ENCODE measurements around the gene MFSD2A. TPM values are rescaled to one million over a fixed set of nuclear protein-coding genes. Genes with fewer than 3 reads are reported as not detected.

MFSD2A gene
- total RNA-seq, 1 experiment from 2014 or later: 2.2 TPM

- intact Hi-C loops (cut with micrococcal nuclease; ENCODE audit: unreplicated experiment): no loop called here
- H3K27ac Mint-ChIP-seq (ENCODE audit: unreplicated experiment): no peak overlapping the region
- Histone ChIP-seq H3K4me1 (no peaks in the 10 kb centered on the region), H3K9me3 (no peaks in the 10 kb centered on the region), H3K27me3 (replicated peaks; ENCODE audit: control insufficient read depth, insufficient read depth, low read length) (no peaks in the 10 kb centered on the region), H3K4me3 (ENCODE audit: low read depth, low read length) (no peak overlapping the region), H3K36me3 (ENCODE audit: control insufficient read depth, insufficient read depth, low read length) (no peaks in the 10 kb centered on the region)
- H3K27me3 Mint-ChIP-seq (ENCODE audit: insufficient read depth, unreplicated experiment): no peaks in the 10 kb centered on the region
- DNase-seq: no peak
- H3K4me1 Mint-ChIP-seq (ENCODE audit: low read depth, unreplicated experiment): peaks cover 7% of the 10 kb centered on the region
- no peak for TF ChIP-seq CTCF (IDR thresholded peaks at IDR 0.05; ENCODE audit: insufficient read depth in 1 of 2, low read depth in 1 of 2, low read length in 1 of 2, severe bottlenecking in 1 of 2, unreplicated experiment in 1 of 2)
- CTCF ChIA-PET: no interaction called here
- no peaks in the 10 kb centered on the region for H3K36me3 Mint-ChIP-seq (ENCODE audit: insufficient read depth, unreplicated experiment)
- POLR2A ChIA-PET: no interaction called here
- no peak overlapping the region for H3K4me3 Mint-ChIP-seq (ENCODE audit: unreplicated experiment)
- no TSS peak for BruUV-seq (replicated peaks)
- no peaks in the 10 kb centered on the region for H3K9me3 Mint-ChIP-seq (ENCODE audit: unreplicated experiment)
Observed at GRCh38 chr1:39944410-39945112, 10.4 kb upstream of the MFSD2A start.

GRCh38 chr1:39946216-39946615 is 8.7 kb upstream of the MFSD2A start:
- Mint-ChIP-seq H3K4me3 (ENCODE audit: unreplicated experiment) (no peak overlapping the region), H3K36me3 (ENCODE audit: insufficient read depth, unreplicated experiment) (no peaks in the 10 kb centered on the region), H3K27me3 (ENCODE audit: insufficient read depth, unreplicated experiment) (no peaks in the 10 kb centered on the region), H3K4me1 (ENCODE audit: low read depth, unreplicated experiment) (peaks cover 7% of the 10 kb centered on the region), H3K9me3 (ENCODE audit: unreplicated experiment) (no peaks in the 10 kb centered on the region), H3K27ac (ENCODE audit: unreplicated experiment) (no peak overlapping the region)
- intact Hi-C loops (cut with micrococcal nuclease; ENCODE audit: unreplicated experiment): no loop called here
- no peaks in the 10 kb centered on the region for H3K4me1 ChIP-seq
- no TSS peak for BruUV-seq (replicated peaks)
- no peaks in the 10 kb centered on the region for H3K9me3 ChIP-seq
- no peaks in the 10 kb centered on the region for H3K27me3 ChIP-seq (replicated peaks; ENCODE audit: control insufficient read depth, insufficient read depth, low read length)
- no peak overlapping the region for H3K4me3 ChIP-seq (ENCODE audit: low read depth, low read length)
- CTCF ChIA-PET: interaction anchor here (0.8 kb wide), 1 partner anchor 11 kb away, joined by 4 read pairs; no protein-coding TSS in a partner anchor
- POLR2A ChIA-PET: no interaction called here
- DNase-seq: no peak
- TF ChIP-seq CTCF (IDR thresholded peaks at IDR 0.05; ENCODE audit: insufficient read depth in 1 of 2, low read depth in 1 of 2, low read length in 1 of 2, severe bottlenecking in 1 of 2, unreplicated experiment in 1 of 2): no peak
- no peaks in the 10 kb centered on the region for H3K36me3 ChIP-seq (ENCODE audit: control insufficient read depth, insufficient read depth, low read length)

- no peak for TF ChIP-seq CTCF (IDR thresholded peaks at IDR 0.05; ENCODE audit: insufficient read depth in 1 of 2, low read depth in 1 of 2, low read length in 1 of 2, severe bottlenecking in 1 of 2, unreplicated experiment in 1 of 2)
- CTCF ChIA-PET: no interaction called here
- H3K4me1 Mint-ChIP-seq (ENCODE audit: low read depth, unreplicated experiment): peaks cover 7% of the 10 kb centered on the region
Observed at GRCh38 chr1:39947260-39947659, 7.7 kb upstream of the MFSD2A start.

More at GRCh38 chr1:39947260-39947659, 7.7 kb upstream of the MFSD2A start:
- BruUV-seq (replicated peaks): no TSS peak
- no peaks in the 10 kb centered on the region for H3K36me3 ChIP-seq (ENCODE audit: control insufficient read depth, insufficient read depth, low read length)
- DNase-seq: no peak
- Mint-ChIP-seq H3K4me3 (ENCODE audit: unreplicated experiment) (no peak overlapping the region), H3K27me3 (ENCODE audit: insufficient read depth, unreplicated experiment) (no peaks in the 10 kb centered on the region), H3K36me3 (ENCODE audit: insufficient read depth, unreplicated experiment) (no peaks in the 10 kb centered on the region), H3K27ac (ENCODE audit: unreplicated experiment) (no peak overlapping the region), H3K9me3 (ENCODE audit: unreplicated experiment) (no peaks in the 10 kb centered on the region)
- H3K4me1 ChIP-seq: no peaks in the 10 kb centered on the region
- H3K9me3 ChIP-seq: no peaks in the 10 kb centered on the region
- no peak overlapping the region for H3K4me3 ChIP-seq (ENCODE audit: low read depth, low read length)
- intact Hi-C loops (cut with micrococcal nuclease; ENCODE audit: unreplicated experiment): no loop called here
- POLR2A ChIA-PET: no interaction called here
- H3K27me3 ChIP-seq (replicated peaks; ENCODE audit: control insufficient read depth, insufficient read depth, low read length): no peaks in the 10 kb centered on the region
